SJCRH30 (cell line): Measurements from ENCODE around the gene VAV1. TPM values are rescaled to one million over a fixed set of nuclear protein-coding genes. Genes with fewer than 3 reads are reported as not detected.

ENCODE experiments used
- DNase-seq, 2 experiments: peaks; one replicate each; pipeline ENCODE4 v3.0.0-alpha.2; 2015 to 2020
- H3K27ac ChIP-seq: fragments of 250-450 bp; sonication (Bioruptor Pico); 2 replicates; pipeline ENCODE4 v1.5.1; 2020; ENCODE audit warnings: mild to moderate bottlenecking, moderate library complexity
- H3K27me3 ChIP-seq: fragments of 250-450 bp; sonication (Bioruptor Pico); 2 replicates; pipeline ENCODE4 v1.5.1; 2020; ENCODE audit warnings: mild to moderate bottlenecking, moderate library complexity
- H3K36me3 ChIP-seq: fragments of 250-450 bp; sonication (Bioruptor Pico); 2 replicates; pipeline ENCODE4 v1.5.1; 2020; ENCODE audit warnings: mild to moderate bottlenecking, moderate library complexity
- H3K4me1 ChIP-seq: fragments of 250-450 bp; sonication (Bioruptor Pico); 2 replicates; pipeline ENCODE4 v1.5.1; 2020; ENCODE audit warnings: mild to moderate bottlenecking, moderate library complexity
- H3K4me3 ChIP-seq: fragments of 250-450 bp; sonication (Bioruptor Pico); 2 replicates; pipeline ENCODE4 v1.5.1; 2020; ENCODE audit warnings: mild to moderate bottlenecking, moderate library complexity
- H3K9me3 ChIP-seq: fragments of 250-450 bp; sonication (Bioruptor Pico); replicated peaks from 2 replicates; pipeline ENCODE4 v1.5.1; 2020; ENCODE audit warnings: mild to moderate bottlenecking, moderate library complexity
- total RNA-seq: library from RNA; depleted of rRNA; stranded (reverse); fragments of >200 nt; shearing (Covaris generic); gene quantifications from 2 replicates; pipeline ENCODE4 v1.2.3, GENCODE V29; 2014; rRNA removed

Gene VAV1, protein sequence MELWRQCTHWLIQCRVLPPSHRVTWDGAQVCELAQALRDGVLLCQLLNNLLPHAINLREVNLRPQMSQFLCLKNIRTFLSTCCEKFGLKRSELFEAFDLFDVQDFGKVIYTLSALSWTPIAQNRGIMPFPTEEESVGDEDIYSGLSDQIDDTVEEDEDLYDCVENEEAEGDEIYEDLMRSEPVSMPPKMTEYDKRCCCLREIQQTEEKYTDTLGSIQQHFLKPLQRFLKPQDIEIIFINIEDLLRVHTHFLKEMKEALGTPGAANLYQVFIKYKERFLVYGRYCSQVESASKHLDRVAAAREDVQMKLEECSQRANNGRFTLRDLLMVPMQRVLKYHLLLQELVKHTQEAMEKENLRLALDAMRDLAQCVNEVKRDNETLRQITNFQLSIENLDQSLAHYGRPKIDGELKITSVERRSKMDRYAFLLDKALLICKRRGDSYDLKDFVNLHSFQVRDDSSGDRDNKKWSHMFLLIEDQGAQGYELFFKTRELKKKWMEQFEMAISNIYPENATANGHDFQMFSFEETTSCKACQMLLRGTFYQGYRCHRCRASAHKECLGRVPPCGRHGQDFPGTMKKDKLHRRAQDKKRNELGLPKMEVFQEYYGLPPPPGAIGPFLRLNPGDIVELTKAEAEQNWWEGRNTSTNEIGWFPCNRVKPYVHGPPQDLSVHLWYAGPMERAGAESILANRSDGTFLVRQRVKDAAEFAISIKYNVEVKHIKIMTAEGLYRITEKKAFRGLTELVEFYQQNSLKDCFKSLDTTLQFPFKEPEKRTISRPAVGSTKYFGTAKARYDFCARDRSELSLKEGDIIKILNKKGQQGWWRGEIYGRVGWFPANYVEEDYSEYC
- total RNA-seq, result not detected in 2 replicates

DNA sequence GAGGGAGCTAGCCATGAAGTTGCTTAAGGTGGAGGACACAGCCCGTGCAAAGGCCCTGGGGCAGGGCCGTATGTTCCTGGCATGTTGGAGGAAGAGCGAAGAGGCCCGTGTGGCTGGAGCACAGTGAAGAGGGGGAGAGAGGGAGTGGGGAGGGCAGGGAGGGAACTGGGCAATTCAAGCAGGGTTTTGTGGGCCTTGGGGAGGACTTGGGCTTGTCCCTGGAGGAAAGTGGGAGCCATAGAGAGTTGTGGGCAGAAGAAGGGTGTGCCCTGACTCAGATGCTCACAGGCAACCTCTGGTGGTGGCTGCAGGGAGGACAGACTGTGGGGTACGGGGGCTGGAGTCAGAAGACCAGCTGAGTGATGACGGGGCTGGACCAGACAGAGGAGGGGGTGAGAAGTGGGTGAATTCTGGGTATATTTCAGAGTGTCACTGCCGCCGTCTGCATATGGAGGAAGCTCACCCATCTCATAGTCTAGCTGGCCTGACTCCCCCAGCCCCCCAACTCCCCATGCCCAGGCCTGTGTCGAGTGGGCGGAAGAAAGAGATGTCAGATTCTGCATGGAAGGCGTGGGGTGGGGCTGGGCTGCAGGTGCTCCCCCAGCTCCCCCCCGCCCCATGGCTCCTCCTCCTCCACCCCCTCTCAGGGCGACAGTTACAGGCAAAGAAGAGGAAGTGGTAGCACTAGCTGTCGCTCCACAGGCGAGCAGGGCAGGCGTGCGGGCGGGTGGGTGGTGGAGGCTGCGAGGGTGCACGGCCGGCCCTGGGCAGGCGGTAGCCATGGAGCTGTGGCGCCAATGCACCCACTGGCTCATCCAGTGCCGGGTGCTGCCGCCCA is at the start of gene VAV1:
VAV1 (plus strand) TSS at position 681 of the 838 bp plus-strand sequence; CDS start at position 781, 100 bp downstream.
- H3K27ac ChIP-seq, result no peak within 1 kb of the TSS
- H3K4me1 ChIP-seq, result no peaks in the 10 kb centered on the region
- no peak for DNase-seq
- H3K27me3 ChIP-seq, result no peaks in the 10 kb centered on the region
- no peak within 1 kb of the TSS for H3K4me3 ChIP-seq
- H3K36me3 ChIP-seq, result no peaks in the 10 kb centered on the region
- no peaks in the 10 kb centered on the region for H3K9me3 ChIP-seq

DNA sequence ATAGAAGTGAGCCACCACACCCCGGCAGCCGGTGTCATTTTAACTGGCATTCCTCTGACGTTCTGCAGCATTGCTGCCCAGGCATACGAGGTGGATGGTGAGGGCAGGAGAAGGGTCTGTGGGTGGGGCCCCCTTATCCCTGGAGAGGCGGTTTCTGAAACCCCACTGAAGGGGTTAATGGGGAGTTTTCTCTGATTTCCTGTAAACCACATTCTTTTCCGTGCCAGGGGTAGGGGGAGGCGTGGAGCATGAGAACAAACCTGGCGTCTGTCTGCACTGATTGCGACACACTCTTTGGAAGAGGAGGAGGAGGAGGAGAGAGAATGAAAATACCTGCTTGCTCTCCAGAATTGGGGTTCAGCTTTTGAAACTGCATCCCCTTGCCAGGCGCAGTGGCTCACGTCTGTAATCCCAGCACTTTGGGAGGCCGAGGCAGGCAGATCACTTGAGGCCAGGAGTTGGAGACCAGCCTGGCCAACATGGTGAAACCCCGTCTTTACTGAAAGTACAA is 49.3 kb upstream of the VAV1 start:
- no peak overlapping the region for H3K4me3 ChIP-seq
- H3K27ac ChIP-seq, result no peak overlapping the region
- DNase-seq, result no peak
- H3K4me1 ChIP-seq, result no peaks in the 10 kb centered on the region
- H3K9me3 ChIP-seq, result no peaks in the 10 kb centered on the region
- peaks cover 8% of the 10 kb centered on the region; the same call in 1 of the 2 replicates for H3K27me3 ChIP-seq
- H3K36me3 ChIP-seq, result no peaks in the 10 kb centered on the region

GRCh38 chr19:6723738-6724137 is 48.8 kb upstream of the VAV1 start:
- Histone ChIP-seq H3K27ac (no peak overlapping the region), H3K9me3 (no peaks in the 10 kb centered on the region), H3K27me3 (peaks cover 8% of the 10 kb centered on the region; the same call in 1 of the 2 replicates), H3K36me3 (no peaks in the 10 kb centered on the region), H3K4me1 (no peaks in the 10 kb centered on the region), H3K4me3 (no peak overlapping the region)
- no peak for DNase-seq

DNA sequence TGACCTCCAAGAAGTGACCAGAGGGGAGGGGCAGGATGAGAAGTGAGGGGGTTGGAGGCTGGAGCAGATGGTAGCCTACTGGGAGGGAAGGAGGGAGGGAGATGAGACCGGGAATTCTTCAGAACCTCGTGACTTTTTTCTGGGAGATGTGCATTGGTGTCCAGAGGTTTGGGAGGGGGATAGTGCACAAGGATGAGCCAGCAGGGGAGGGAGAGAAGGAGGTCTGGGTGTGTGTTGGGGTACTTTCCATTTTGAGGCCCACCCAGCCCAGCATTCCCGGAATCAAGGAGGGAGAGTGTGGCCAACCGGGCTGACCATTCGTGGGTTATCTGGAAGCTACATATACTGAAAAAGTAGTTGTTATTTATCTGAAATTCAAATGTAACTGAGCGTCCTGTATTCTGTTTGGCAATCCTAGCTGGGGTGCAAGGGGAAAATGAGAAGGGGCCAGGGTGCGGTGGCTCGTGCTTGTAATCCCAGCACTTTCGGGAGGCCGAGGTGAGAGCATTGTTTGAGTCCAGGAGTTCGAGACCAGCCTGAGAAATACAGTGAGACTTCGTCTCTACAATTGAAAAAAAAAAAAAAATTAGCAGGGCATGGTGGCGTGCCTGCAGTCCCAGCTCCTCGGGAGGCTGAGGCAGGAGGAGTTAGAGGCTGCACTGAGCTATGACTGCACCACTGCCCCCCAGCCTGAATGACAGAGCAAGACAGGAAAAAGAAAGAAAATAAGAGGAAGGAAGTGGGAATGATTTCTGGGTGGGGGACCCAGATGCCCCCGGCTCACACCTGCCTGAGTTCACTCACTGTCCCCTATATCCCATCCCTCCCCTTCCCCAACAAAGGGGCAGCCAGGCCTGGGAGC is 47.6 kb upstream of the VAV1 start:
- no peaks in the 10 kb centered on the region for H3K9me3 ChIP-seq
- no peak overlapping the region for H3K4me3 ChIP-seq
- H3K27ac ChIP-seq, result no peak overlapping the region
- H3K36me3 ChIP-seq, result no peaks in the 10 kb centered on the region
- no peak for DNase-seq
- H3K27me3 ChIP-seq, result peaks cover 8% of the 10 kb centered on the region; the same call in 1 of the 2 replicates
- no peaks in the 10 kb centered on the region for H3K4me1 ChIP-seq

DNA sequence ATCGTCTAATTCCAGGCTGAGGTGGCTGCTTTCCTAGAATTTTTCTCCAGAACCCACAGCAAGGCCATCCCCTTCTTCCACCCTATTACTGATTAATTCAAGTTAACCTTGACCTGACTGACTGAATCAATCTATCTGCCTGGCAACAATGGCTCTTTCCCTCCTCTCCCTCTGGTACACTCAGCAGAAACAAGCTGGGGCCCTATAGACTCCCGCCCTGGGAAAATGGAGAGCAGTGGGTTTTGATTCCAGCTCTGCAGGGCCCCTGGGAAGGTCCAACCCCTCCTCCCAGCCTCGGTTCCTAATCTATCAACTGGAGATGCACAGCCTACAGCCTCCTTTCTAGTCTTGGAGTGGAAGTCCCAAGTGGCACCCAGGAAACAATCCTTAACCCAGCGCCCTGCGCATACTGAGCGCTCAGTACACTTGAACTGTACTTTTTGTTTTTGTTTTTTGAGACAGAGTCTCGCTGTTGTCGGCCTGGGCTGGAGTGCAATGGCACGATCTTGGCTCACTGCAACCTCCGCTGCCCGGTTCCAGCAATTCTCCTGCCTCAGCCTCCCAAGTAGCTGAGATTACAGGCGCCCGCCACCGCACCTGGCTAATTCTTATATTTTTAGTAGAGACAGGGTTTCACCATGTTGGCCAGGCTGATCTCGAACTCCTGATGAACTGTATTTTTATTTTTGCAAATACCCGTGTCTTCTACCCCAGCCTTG is 46.8 kb upstream of the VAV1 start:
- DNase-seq, result no peak
- Histone ChIP-seq H3K27me3 (peaks cover 8% of the 10 kb centered on the region; the same call in 1 of the 2 replicates), H3K4me1 (no peaks in the 10 kb centered on the region), H3K9me3 (no peaks in the 10 kb centered on the region), H3K36me3 (no peaks in the 10 kb centered on the region), H3K27ac (no peak overlapping the region), H3K4me3 (no peak overlapping the region)

DNA sequence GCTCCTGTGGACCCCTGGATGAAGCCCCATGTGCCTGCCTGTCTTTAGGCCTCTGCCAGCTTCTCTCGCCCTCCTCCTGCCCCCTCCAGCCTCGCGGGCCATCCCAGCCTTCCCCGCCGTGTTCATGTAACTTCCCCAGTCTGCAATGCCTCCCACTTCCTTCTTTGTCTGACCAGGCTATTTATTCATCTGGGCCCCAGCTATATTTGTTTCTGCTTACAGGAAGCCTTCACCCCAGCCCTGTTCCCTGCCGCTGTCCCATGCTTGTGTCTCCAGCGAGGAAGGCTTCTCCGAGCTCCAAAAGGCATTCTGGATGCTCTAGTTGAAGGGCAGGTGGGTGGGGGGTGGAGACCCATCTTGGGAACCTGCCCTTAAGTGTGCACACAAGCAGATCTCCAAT is 44.2 kb upstream of the VAV1 start:
- Histone ChIP-seq H3K36me3 (no peaks in the 10 kb centered on the region), H3K9me3 (no peaks in the 10 kb centered on the region), H3K27me3 (peaks cover 4% of the 10 kb centered on the region; the same call in 1 of the 2 replicates), H3K4me3 (no peak overlapping the region), H3K27ac (no peak overlapping the region), H3K4me1 (no peaks in the 10 kb centered on the region)
- DNase-seq, result no peak

DNA sequence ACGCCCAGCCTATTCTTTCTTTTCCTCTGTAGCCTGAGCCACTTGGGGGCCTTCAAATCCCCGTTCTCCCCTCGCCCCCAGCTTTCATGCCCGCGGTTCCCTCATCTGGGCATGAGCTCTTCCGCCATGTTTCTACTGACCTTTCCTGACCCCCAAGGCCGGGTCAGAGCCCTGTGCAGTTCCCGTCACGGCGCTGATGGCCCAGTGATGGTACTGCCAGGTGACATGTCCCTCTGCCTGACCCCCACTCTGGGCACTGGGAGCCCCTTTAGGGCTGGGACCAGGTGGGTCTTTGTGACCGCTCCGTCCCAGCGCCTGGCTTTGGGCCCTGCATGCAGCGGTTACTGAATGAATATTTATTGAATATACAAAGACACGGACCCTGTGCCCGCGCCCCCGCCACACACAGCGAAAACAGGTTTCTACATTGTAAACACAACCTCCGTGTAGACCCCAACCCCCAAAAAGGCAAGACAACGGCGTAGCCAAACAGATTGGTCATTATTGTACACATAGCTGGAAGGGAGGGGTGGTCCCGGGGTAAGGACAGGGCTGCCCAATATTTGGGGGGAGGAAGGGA is 42.8 kb upstream of the VAV1 start:
- Histone ChIP-seq H3K27me3 (no peaks in the 10 kb centered on the region; the same call in 1 of the 2 replicates), H3K27ac (no peak overlapping the region), H3K9me3 (no peaks in the 10 kb centered on the region), H3K4me3 (no peak overlapping the region), H3K36me3 (no peaks in the 10 kb centered on the region), H3K4me1 (no peaks in the 10 kb centered on the region)
- no peak for DNase-seq

DNA sequence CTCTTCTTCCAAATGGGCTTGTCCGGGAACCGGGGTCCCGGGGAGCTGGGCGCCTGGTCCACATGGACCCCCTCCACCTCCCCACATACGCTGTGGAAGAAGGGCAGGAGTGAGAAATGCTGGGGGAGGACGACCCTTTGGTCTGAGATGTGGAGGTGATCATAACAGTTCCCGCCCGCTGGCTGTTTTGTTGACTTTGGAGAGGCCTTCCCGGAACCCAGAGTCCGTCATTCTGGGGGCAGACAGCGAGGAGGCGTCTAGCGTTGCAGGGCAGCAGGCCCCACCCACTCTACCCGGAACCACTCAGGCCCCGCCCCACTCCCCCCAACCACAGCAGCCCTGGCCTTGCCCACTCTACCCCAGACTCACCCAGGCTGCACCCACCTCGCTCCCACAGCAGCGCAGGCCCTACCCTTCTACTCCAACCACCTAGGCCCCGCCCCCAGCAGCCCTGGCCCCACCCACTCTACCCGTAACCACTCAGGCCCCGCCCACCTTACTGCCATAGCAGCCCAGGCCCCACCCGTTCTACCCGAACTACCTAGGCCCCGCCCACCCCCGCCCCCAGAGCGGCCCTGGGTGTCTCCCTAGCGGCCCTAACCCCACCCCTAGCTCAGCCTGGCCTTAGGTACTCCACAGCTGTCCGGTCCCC is 42.2 kb upstream of the VAV1 start:
- H3K27me3 ChIP-seq, result no peaks in the 10 kb centered on the region; the same call in 1 of the 2 replicates
- no peaks in the 10 kb centered on the region for H3K9me3 ChIP-seq
- no peak overlapping the region for H3K27ac ChIP-seq
- peak; percentile 32 to 38 for DNase-seq
- no peaks in the 10 kb centered on the region for H3K4me1 ChIP-seq
- H3K36me3 ChIP-seq, result no peaks in the 10 kb centered on the region
- H3K4me3 ChIP-seq, result no peak overlapping the region

DNA sequence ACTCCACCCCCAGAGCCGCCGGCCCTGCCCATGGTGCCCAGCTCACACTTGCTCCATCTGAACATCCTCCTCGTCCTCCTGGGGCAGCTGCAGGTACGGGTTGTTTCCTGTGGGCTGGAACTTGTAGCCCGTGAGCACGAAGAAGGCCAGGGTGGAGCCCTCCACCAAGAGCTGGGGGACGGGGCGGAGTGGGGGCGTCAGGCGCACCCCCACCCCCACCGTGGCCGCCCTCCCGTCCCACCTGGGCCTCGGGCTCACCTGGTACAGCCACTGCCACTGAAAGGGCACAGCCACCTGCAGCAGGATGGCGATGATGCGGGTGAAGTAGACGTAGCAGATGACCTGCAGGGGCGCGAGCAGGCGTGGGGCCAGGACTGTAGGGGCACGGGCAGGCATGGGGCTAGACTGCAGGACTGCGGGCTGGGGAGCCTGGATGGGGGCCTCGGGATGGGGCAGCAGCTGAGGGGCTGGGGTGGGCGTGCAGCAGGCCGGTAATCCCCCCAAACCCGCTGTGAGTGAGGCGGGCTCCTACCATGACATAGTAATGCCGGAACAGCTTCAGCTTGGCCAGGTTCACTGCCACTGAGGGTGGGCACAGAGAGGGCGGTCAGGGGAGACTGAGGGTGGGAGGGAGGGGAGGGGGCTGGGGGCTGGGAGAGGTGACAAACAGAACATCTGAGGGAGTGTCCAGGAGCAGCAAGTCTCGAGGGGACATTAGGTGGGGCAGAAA is 41.4 kb upstream of the VAV1 start:
- H3K36me3 ChIP-seq, result no peaks in the 10 kb centered on the region
- H3K4me1 ChIP-seq, result no peaks in the 10 kb centered on the region

DNA sequence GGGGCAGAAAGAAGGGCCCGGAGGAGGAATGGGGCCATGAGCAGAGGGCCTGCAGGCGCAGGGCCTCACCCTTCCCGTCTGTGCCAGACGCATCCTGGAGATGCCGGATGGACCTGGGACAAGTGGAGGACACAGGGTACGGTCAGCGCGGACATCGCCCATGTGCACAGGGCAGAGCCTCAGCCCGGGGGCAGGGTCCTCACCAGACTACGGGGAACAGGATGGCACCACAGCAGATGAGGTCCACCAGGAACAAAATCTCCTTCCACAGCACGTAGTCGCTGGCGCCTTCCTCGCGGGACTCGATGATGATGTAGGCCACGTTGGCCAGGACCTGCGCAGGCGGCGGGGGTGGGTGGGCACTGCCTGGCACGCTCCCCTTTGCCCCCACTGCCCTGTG is 40.7 kb upstream of the VAV1 start:
- no peaks in the 10 kb centered on the region for H3K4me1 ChIP-seq
- no peak for DNase-seq
- no peak overlapping the region for H3K27ac ChIP-seq
- H3K9me3 ChIP-seq, result no peaks in the 10 kb centered on the region
- no peaks in the 10 kb centered on the region for H3K36me3 ChIP-seq
- no peak overlapping the region for H3K4me3 ChIP-seq
- no peaks in the 10 kb centered on the region for H3K27me3 ChIP-seq

More for the DNA sequence above, 41.4 kb upstream of the VAV1 start:
- Histone ChIP-seq H3K4me3 (no peak overlapping the region), H3K27ac (no peak overlapping the region), H3K27me3 (no peaks in the 10 kb centered on the region), H3K9me3 (no peaks in the 10 kb centered on the region)
- DNase-seq, result no peak

- no peaks in the 10 kb centered on the region; the same call in 1 of the 2 replicates for H3K4me1 ChIP-seq
- H3K27ac ChIP-seq, result no peak overlapping the region
- H3K36me3 ChIP-seq, result no peaks in the 10 kb centered on the region
- no peak overlapping the region for H3K4me3 ChIP-seq
- H3K27me3 ChIP-seq, result no peaks in the 10 kb centered on the region
- DNase-seq, result no peak
- no peaks in the 10 kb centered on the region for H3K9me3 ChIP-seq
These were observed 39.6 kb upstream of the VAV1 start for GRCh38 chr19:6732803-6733337.
